NCI-H526 treated with DMSO at 0.1 percent for 48 hours (cell line): Measurements from ENCODE around the gene FRY.

Source experiments
- DNase-seq: peaks from one replicate; lab custom pipeline; 2025; lab: John Stamatoyannopoulos, UW

FRY gene

DNA sequence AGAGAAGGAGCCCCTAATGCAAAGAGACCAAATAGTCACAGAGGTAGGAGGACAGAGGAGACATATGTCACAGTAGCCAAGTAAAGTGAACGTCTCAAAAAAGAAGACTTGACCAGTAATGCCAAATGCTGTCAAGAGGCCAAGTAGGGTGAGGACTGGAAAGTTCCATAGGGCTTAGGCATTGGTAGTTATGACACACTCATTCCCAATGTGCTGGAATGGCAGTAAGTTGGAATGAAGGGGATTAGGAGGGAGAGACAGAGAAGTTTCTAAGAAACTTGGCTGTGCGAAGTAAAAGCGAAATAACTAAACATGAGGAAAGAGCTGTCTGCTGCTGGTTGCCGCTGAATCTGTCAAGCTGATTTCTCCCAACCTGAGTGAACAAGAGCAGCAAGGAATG, 14.9 kb upstream of the FRY start:
- DNase-seq = no peak

- no peak for DNase-seq
Observed at GRCh38 chr13:32017474-32017873, 14.1 kb upstream of the FRY start.

- DNase-seq = peak; percentile 42
Observed at GRCh38 chr13:32019612-32020233, 11.9 kb upstream of the FRY start.

DNA sequence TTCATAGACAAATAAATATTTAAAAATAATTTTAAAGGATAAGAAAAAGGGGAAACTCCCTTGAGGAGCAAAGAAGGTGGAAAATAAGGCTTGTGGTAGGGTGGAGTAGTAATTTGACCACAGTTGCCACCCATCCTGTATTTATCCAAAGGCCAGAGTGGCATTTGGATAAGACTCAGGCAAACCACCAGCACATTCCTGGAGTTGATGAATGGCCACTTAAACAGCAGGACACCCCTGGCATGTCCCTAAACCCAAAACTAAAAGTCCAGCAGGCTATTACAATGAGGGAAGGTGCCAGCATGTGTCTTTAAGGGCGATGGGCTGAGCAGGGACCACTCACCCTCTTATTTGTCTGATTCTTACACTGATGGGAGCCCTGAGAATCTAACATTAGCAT, 9.8 kb upstream of the FRY start:
- DNase-seq = no peak

- no peak for DNase-seq
Observed at GRCh38 chr13:32022311-32022710, 9.3 kb upstream of the FRY start.

DNA sequence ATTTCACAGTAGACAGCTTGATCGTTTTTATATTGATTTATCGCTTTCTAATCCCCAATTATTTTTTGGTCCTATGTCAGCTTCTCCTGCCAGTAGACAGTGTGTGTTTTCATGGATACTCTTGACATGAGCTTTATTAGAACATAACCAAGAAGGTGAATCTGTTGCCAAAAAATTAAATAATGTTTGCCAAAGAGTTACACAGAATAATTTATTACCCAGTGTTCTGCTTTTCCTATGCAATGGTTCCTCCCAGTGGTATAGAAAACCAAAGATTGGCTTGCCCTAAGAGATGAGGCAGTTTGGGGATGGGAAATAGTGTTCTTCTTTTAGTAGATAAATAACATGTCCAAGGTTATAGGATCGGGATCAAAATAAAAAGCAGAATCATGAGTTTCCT, 8.5 kb upstream of the FRY start:
- DNase-seq = no peak

DNA sequence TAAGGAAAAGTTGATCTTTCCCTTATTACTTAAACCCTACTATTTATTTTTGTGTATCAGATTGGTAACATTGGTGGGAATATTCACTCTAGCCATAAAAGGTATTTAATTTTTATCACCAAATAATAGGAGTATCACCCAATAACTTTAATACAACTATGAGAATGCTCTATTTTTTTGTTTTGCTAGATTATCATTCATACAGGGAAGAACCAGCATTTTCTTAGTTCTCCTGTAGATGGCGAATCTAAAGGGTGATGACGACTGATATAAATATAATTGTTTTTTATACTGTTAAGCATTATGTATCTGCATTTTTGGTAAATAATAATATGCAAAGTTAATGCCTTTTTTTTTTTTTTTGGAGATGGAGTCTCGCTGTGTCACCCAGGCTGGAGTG, 7.9 kb upstream of the FRY start:
- no peak for DNase-seq

GRCh38 chr13:32024750-32025149, 6.8 kb upstream of the FRY start:
- no peak for DNase-seq

DNA sequence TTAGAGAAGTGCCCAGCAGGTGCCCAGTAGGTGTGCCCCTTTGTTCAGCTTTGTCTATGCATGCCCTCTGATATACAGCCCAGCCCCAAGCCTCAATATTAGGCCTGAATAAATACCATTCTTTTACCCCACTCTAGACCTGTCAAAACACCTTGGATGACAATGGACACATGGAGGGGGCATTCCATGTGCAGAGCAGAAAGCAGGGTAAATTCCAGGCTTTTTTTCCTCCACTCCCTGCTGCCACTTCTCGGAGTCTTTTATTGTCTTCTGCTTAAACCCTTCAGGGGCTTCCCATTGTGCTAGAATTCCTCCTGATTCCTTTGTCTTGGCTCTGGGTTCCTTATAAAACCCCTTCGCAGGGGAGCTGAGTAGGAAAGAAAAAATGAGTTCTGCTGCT, 5.8 kb upstream of the FRY start:
- DNase-seq = no peak

- DNase-seq = no peak
Observed at GRCh38 chr13:32026623-32027022, 5.0 kb upstream of the FRY start.

DNA sequence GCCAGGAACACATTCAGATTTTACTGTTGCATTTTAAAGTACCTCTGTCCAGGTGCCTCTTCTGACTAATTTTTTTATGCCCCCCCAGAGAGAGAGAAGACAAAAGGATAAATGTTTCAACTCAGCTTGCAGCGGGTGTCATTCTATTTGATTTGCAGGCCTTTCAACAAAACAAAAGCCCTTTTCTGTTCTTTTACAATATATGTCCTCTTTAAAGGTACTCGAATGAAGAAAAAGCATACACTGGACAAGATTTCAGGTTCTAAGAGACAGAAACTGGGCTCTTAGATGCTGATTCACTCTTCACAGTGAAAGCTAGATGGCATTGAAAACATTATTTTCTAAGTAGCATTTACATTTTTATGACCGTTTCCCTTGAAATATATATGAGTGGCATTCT, 2.9 kb upstream of the FRY start:
- no peak for DNase-seq

DNA sequence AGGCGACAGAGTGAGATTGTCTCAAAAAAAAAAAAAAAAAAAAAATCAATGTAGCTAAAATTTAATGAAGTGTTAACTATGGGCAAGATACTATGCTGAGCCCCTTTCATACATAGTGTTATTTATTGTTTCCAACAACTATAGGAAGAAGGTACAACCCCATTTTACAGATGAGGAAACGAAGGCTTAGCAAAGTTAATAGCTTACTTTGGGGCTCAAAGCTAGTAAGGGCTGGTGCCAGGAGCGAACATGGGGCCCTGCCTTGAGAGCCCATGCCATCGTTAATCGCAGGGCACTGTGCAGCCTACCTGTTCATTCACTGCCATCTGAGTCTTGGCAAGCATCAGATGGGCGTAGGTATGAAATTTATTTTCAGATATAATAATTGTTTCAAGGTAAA, 1.9 kb upstream of the FRY start:
- DNase-seq = no peak

- peak; percentile 40 for DNase-seq
Observed at GRCh38 chr13:32031815-32032370, 319 bp downstream of the FRY start.

DNA sequence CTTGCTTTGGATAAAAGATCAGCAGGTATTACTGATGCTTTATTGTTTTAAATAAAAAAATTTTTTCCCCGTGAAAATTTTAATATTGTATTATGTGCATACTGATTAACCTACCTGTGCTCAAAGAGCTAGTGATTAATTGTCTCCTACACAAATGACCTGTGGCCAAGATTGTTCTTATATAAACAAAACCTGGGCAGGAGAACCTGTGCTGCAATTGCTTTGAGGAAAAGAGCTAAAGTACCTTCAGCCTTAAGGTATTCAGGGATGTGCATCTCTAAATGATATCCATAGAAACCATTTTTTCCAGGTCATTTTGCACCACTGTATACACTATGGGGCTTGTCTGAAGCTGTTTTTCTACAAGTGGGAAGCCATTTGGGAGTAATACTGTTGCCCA, 1.2 kb downstream of the FRY start:
- peak; percentile 62 for DNase-seq

DNA sequence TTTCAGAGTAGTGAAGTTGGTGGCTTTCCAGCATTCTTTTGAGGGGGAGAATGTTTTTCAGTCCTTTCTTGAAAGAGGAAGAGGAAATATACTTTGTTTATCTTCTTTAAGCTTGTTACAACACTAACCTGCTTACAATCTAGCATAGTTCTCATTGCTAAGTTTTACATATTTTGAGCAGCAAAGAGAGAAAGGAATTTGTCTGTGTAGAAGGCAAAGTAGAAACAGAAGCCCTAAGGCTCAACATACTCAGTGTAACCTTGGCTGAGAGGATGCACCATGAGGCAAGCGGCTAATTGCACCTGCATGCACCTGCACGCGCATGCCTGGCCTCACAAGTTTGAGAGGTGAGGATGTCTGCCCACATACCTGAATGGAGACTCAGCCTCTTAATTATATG, 2.2 kb downstream of the FRY start:
- no peak for DNase-seq

GRCh38 chr13:32035716-32036115, 4.1 kb downstream of the FRY start:
- no peak for DNase-seq

DNA sequence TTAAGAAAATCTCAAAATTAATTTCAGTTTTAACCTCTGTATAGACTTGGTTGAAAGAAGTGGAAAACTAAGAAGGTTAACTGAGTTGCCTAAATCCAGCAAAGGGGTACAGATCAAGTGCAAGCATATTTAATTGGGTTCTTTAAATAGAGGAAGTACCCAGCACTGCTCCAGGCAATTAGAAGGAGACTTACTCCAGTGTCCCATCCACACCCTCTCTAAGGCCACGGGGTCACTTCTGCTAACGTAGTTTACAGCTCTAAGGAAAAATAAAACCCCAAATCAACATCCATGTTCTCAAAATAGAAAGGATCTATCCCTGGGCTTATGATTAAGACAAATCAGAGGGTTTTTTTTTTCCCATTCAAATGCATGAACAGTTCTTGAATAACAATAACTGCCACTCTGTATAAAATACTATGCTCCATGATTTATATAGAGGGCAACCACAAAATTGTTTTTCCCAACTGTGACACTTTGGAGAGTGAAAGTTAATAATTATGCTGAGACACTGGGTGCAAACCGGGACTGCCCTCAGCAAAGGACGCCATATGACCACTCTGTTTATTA, 4.6 kb downstream of the FRY start:
- no peak for DNase-seq

DNA sequence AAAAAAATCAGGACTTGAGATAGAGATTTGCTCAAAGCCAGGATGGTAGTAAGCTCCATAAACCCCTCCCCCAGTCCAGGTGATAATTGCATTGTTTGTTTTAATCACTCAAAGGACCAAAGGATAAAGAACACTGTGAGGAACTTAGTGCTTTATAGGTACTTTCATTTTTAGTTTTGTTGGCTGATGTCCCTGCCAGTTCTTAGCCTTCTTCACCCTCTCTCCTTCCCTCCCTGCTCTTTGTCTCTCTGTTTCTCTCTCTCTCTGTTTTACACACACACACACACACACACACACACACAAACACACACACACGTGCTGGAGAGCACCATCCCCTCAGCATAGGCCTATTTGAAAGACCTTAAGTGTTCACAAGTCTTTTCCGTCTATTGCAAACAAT, 5.2 kb downstream of the FRY start:
- DNase-seq = no peak

- no peak for DNase-seq
Observed at GRCh38 chr13:32037471-32037870, 5.9 kb downstream of the FRY start.

DNA sequence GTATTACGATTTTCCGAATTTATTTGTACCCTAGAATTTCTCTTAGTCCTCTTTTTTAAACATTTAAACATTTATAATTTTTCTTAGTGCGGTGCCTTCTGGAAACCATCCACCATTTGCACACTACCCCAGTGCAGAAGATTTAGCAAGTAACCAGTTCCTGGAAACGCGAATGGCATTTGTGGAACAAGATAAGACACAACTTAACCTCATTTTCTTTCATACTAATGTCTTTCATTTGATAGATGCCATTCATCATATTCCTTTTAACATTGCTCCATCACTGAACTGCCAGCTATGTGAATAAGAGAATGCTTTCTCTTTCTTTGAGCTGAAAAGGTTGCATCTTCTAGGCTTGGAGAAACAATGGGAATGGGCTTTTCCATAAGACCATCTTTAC, 6.8 kb downstream of the FRY start:
- DNase-seq = no peak

GRCh38 chr13:32039056-32039455, 7.5 kb downstream of the FRY start:
- DNase-seq = no peak

GRCh38 chr13:32039528-32039927, 8.0 kb downstream of the FRY start:
- DNase-seq = no peak

DNA sequence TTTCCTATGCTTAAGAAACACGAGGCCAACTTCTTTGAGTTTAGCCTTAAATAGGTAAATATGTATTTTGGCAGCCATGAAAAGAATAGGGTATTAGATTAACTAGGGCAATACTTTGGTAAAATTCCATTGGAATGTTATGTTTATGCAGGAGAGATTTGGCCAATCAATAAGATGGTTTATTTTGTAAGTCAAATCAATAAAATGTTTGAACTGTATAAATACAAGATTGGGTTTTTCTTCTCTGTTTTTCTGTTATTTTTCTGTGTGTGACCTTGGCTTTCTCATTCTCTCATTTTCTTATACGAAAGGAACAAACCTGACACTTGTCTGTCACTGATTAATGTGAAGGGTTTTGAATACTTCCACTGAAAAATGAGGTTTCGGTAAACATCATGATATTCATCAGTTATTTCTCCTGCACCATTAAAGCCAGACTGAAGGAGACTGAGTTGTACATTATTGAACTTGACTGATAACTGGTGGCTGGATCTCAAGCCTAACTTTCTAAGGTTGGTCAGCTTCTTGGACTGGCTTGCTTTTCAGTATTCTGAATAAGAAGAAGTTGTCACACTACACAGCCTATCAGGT, 8.6 kb downstream of the FRY start:
- DNase-seq = no peak

DNA sequence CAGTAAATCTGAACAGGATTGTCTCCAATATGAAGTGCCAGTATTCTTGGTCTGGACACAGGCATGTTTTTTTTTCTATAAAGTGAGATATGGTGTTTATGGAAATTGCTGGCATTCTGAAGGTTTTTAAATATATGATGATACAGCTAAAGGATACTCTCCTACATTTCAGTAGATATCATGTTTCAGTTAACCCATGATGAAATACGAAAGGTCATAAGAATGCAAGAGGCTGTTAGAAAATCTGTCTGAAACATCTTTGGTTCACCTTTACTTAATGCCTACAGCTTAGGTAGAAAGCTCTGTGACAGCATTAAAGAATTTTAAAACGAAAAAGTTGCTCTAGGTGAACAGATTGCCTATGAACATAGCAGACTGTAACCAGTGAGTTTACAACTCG, 9.1 kb downstream of the FRY start:
- DNase-seq = no peak
